OCI-LY7 (cell line): ENCODE measurements around the gene CRMP1.

Experiments used
- CTCF ChIP-seq: fragments of 200-600 bp; sonication (generic); conservative IDR thresholded peaks from 2 replicates; pipeline ENCODE4 v1.5.1; 2014; ENCODE audit warnings: mild to moderate bottlenecking, antibody characterized with exemption, low read length, moderate library complexity, mixed read lengths
- EZH2phosphoT487 ChIP-seq: fragments of 200-600 bp; sonication (generic); IDR thresholded peaks from 2 replicates; pipeline ENCODE4 v1.6.1; 2018; ENCODE audit warnings: low read depth, borderline replicate concordance, mild to moderate bottlenecking, mixed run types, antibody characterized with exemption, low read length, moderate library complexity, mixed read lengths

DNA sequence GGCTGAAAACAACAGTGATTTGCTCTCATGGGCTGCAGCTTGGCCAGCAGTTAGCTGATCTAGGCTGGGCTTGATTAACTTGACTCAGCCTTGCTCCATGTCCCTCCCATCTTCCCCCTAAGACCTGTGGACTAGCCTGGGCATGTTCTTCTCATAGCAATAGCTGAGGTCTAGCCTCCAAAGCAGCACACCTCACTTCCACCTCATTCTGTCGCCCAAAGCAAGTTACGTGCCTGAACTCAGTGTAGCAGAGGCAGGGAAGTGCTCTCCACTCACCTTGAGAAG, 119.7 kb downstream of the CRMP1 start:
- no peak for TF ChIP-seq CTCF
- TF ChIP-seq EZH2phosphoT487, result no peak
